SU-DHL-6 (cell line): Measurements from ENCODE around the gene LGALS8.

ENCODE experiments used
- H2AFZ ChIP-seq: fragments of 200-600 bp; sonication (generic); 2 replicates; pipeline ENCODE4 v1.6.1; 2014; ENCODE audit warnings: low read depth, mild to moderate bottlenecking, moderate library complexity, mixed read lengths, antibody characterized with exemption, low read length; ENCODE audit not compliant: severe bottlenecking
- H3F3A ChIP-seq: fragments of 200-600 bp; shearing (Covaris generic); 2 replicates; pipeline ENCODE4 v1.6.0; 2016; ENCODE audit warnings: antibody characterized with exemption, mild to moderate bottlenecking; ENCODE audit not compliant: insufficient read depth
- H3K27ac ChIP-seq: fragments of 200-600 bp; sonication (generic); 2 replicates; pipeline ENCODE4 v1.5.1; 2016; ENCODE audit warnings: low read depth, mild to moderate bottlenecking, low read length, moderate library complexity, mixed read lengths
- H3K27me3 ChIP-seq: fragments of 200-600 bp; sonication (generic), shearing (Covaris generic); 2 replicates; pipeline ENCODE4 v1.6.0; 2014; ENCODE audit warnings: mild to moderate bottlenecking, low read length
- H3K36me3 ChIP-seq: fragments of 200-600 bp; sonication (generic); 2 replicates; pipeline ENCODE4 v1.6.1; 2014; ENCODE audit warnings: mild to moderate bottlenecking, low read length, mixed read lengths
- H3K4me2 ChIP-seq: fragments of 300-600, 200-600 bp; shearing (Covaris generic), sonication (generic); 2 replicates; pipeline ENCODE4 v1.6.0; 2014; ENCODE audit warnings: low read length, low read depth, mild to moderate bottlenecking; ENCODE audit not compliant: poor library complexity, severe bottlenecking
- H3K4me3 ChIP-seq: fragments of 200-600 bp; sonication (generic); 2 replicates; pipeline ENCODE4 v1.5.1; 2014; ENCODE audit warnings: antibody characterized with exemption, low read length, mild to moderate bottlenecking, mixed read lengths; ENCODE audit not compliant: insufficient read depth, poor library complexity, severe bottlenecking
- H3K79me2 ChIP-seq: fragments of 200-600 bp; sonication (generic); 2 replicates; pipeline ENCODE4 v1.6.1; 2014; ENCODE audit warnings: mild to moderate bottlenecking, low read length, moderate library complexity; ENCODE audit not compliant: insufficient read depth
- H3K9ac ChIP-seq: fragments of 200-600 bp; sonication (generic); 2 replicates; pipeline ENCODE4 v1.7.0; 2014; ENCODE audit warnings: mild to moderate bottlenecking, low read length
- H3K9me2 ChIP-seq: fragments of 200-600 bp; sonication (generic); replicated peaks from 2 replicates; pipeline ENCODE4 v1.6.1; 2014; ENCODE audit warnings: low read length; ENCODE audit not compliant: insufficient read depth
- H3K9me3 ChIP-seq: fragments of 200-600 bp; sonication (generic); 2 replicates; pipeline ENCODE4 v1.6.1; 2014; ENCODE audit warnings: low read length, mixed read lengths; ENCODE audit not compliant: insufficient read depth
- H4K20me1 ChIP-seq: fragments of 200-600 bp; sonication (generic); 2 replicates; pipeline ENCODE4 v1.6.1; 2014; ENCODE audit warnings: low read depth, mild to moderate bottlenecking, antibody characterized with exemption, low read length, moderate library complexity, mixed read lengths
- EZH2phosphoT487 ChIP-seq: fragments of 200-600 bp; sonication (generic), shearing (Covaris generic); conservative IDR thresholded peaks from 2 replicates; pipeline ENCODE4 v1.6.1; 2018; ENCODE audit warnings: mild to moderate bottlenecking, antibody characterized with exemption, low read length, moderate library complexity, mixed read lengths
- TF ChIP-seq, protein P1 (sequence below): fragments of 200-600 bp; sonication (generic); IDR thresholded peaks from one replicate; pipeline ENCODE4 v1.5.1; 2017; ENCODE audit warnings: antibody characterized with exemption, mild to moderate bottlenecking, low read length, moderate library complexity; ENCODE audit not compliant: insufficient read depth, poor library complexity, severe bottlenecking

Gene LGALS8

DNA sequence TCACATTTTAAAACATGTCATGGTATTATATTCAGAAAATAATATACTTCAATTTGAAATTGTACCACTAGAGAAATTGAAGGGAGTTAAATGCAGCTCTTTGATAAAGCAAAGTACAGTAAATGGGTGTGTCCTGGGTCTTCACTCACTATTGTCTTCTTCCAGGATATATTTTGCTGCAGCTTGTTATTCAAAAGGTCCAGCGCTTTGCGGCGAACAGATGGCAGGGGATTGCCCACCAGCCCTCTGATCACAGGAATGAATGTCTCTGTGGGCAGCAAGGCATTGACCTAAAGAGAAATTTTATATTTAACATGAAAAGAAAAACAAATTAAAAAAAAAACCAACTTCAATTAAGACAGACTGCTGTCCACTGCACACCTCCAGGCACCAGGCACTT, 35.1 kb downstream of the LGALS8 start:
- Histone ChIP-seq H3K79me2 (no peaks in the 10 kb centered on the region), H3K4me3 (no peak overlapping the region), H3K9me3 (no peaks in the 10 kb centered on the region), H3F3A (no peaks in the 10 kb centered on the region), H3K9ac (no peak overlapping the region), H3K9me2 (no peaks in the 10 kb centered on the region), H3K36me3 (peaks cover 42% of the 10 kb centered on the region; the same call in 1 of the 2 replicates), H3K27me3 (no peaks in the 10 kb centered on the region), H2AFZ (no peak overlapping the region), H3K27ac (no peak overlapping the region), H3K4me2 (no peak overlapping the region), H4K20me1 (no peaks in the 10 kb centered on the region)
- no peak for TF ChIP-seq EZH2phosphoT487
- TF ChIP-seq, protein P1, sequence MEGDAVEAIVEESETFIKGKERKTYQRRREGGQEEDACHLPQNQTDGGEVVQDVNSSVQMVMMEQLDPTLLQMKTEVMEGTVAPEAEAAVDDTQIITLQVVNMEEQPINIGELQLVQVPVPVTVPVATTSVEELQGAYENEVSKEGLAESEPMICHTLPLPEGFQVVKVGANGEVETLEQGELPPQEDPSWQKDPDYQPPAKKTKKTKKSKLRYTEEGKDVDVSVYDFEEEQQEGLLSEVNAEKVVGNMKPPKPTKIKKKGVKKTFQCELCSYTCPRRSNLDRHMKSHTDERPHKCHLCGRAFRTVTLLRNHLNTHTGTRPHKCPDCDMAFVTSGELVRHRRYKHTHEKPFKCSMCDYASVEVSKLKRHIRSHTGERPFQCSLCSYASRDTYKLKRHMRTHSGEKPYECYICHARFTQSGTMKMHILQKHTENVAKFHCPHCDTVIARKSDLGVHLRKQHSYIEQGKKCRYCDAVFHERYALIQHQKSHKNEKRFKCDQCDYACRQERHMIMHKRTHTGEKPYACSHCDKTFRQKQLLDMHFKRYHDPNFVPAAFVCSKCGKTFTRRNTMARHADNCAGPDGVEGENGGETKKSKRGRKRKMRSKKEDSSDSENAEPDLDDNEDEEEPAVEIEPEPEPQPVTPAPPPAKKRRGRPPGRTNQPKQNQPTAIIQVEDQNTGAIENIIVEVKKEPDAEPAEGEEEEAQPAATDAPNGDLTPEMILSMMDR, result no peak

DNA sequence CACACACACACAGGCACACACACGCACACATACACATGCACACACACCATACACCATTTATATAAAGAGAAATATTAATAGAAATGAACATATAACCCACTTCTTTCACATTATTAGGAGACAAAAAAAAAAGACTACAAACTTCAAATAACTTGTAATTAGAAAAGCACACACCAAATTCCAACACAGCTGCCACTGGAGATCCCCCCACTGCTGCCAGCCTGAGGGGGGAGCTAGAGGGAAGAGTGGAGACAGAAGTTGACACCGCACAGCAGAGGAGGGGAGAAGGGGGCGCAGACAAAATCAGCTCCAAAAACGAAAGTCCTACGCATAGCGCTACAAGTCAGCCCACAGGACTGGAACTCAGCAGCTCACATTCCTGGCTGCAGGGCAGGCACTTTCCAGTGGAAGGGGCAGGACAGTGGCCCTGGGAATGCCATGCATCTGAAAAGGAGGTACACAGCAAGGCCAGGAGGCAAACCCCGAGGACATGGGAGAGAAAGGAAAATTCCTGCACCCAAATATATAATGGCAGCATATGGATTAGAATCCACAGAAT, 36.5 kb downstream of the LGALS8 start:
- Histone ChIP-seq H3F3A (no peaks in the 10 kb centered on the region), H3K4me3 (no peak overlapping the region), H3K4me2 (no peak overlapping the region), H3K9me3 (no peaks in the 10 kb centered on the region), H3K9me2 (no peaks in the 10 kb centered on the region), H3K79me2 (no peaks in the 10 kb centered on the region), H3K36me3 (peaks cover 46% of the 10 kb centered on the region; the same call in 1 of the 2 replicates), H3K27me3 (no peaks in the 10 kb centered on the region), H4K20me1 (no peaks in the 10 kb centered on the region), H2AFZ (no peak overlapping the region), H3K27ac (no peak overlapping the region), H3K9ac (no peak overlapping the region)
- TF ChIP-seq EZH2phosphoT487, result no peak
- TF ChIP-seq, protein P1, result peak; percentile 10

- Histone ChIP-seq H2AFZ (no peak overlapping the region), H3K27ac (no peak overlapping the region), H3K9me2 (no peaks in the 10 kb centered on the region), H3F3A (no peaks in the 10 kb centered on the region), H3K27me3 (no peaks in the 10 kb centered on the region), H3K9ac (no peak overlapping the region), H4K20me1 (no peaks in the 10 kb centered on the region), H3K9me3 (no peaks in the 10 kb centered on the region), H3K36me3 (peaks cover 36% of the 10 kb centered on the region; the same call in 1 of the 2 replicates), H3K4me2 (no peak overlapping the region), H3K4me3 (no peak overlapping the region), H3K79me2 (no peaks in the 10 kb centered on the region)
- no peak for TF ChIP-seq EZH2phosphoT487
- TF ChIP-seq, protein P1, result no peak
These were observed 38.2 kb downstream of the LGALS8 start for GRCh38 chr1:236561976-236562375.
